CD4-positive, alpha-beta memory T cell (primary cell): ENCODE measurements around the gene C5. TPM values are rescaled to one million over a fixed set of nuclear protein-coding genes. Genes with fewer than 3 reads are reported as not detected.

ENCODE experiments used
- CTCF ChIA-PET: fragments of 350-600 bp; sonication (Branson Sonifier 250); formaldehyde crosslinking; loops from one replicate; lab custom pipeline; 2021; ENCODE audit warnings: inconsistent platforms; ENCODE audit not compliant: partially characterized antibody; lab: Charles Lee
- POLR2A ChIA-PET: fragments of 350-600 bp; sonication (Branson Sonifier 250); formaldehyde crosslinking; loops from one replicate; lab custom pipeline; 2021; ENCODE audit not compliant: partially characterized antibody; lab: Charles Lee
- DNase-seq, 5 donors: peaks; one replicate each; pipeline versions ENCODE4 v3.0.0 to v3.0.0-alpha.2; 2020 to 2022; ENCODE audit warnings: mixed read lengths in 1 of 5
- H3K27ac ChIP-seq: one replicate; pipeline ENCODE4 v1.7.0; 2013; ENCODE audit warnings: low read depth, low read length
- H3K27me3 ChIP-seq: 2 replicates; pipeline ENCODE4 v1.7.0; 2013; ENCODE audit warnings: mild to moderate bottlenecking, low read length, moderate library complexity; ENCODE audit not compliant: insufficient read depth
- H3K36me3 ChIP-seq: 2 replicates; pipeline ENCODE4 v1.7.0; 2013; ENCODE audit warnings: mild to moderate bottlenecking, low read length, moderate library complexity; ENCODE audit not compliant: insufficient read depth
- H3K4me1 ChIP-seq: 2 replicates; pipeline ENCODE4 v1.7.0; 2013; ENCODE audit warnings: mild to moderate bottlenecking, low read length, moderate library complexity; ENCODE audit not compliant: insufficient read depth
- H3K4me3 ChIP-seq, 2 donors: one replicate each; pipeline ENCODE4 v1.7.0; 2013; ENCODE audit warnings: low read length in 2 of 2, mild to moderate bottlenecking in 1 of 2
- H3K9me3 ChIP-seq, 2 donors: one replicate each; pipeline ENCODE4 v1.7.0; 2013; ENCODE audit warnings: low read length in 2 of 2, control low read depth in 1 of 2; ENCODE audit not compliant: control insufficient read depth in 1 of 2
- H3K27ac Mint-ChIP-seq, 7 donors: one replicate each; pipeline ENCODE4 v1.8.0; 2020 to 2021; ENCODE audit warnings: mixed read lengths in 7 of 7, mild to moderate bottlenecking in 6 of 7, inconsistent platforms in 3 of 7, moderate library complexity in 3 of 7
- H3K27me3 Mint-ChIP-seq, 2 donors: one replicate each; pipeline ENCODE4 v1.8.0; 2020 to 2021; ENCODE audit warnings: mixed read lengths in 2 of 2
- H3K36me3 Mint-ChIP-seq, 2 donors: one replicate each; pipeline ENCODE4 v1.8.0; 2020 to 2021; ENCODE audit warnings: mixed read lengths in 2 of 2, inconsistent platforms in 1 of 2, mild to moderate bottlenecking in 1 of 2
- H3K4me1 Mint-ChIP-seq, 4 donors: one replicate each; pipeline ENCODE4 v1.8.0; 2020 to 2021; ENCODE audit warnings: mixed read lengths in 4 of 4, mild to moderate bottlenecking in 1 of 4
- H3K4me3 Mint-ChIP-seq, 8 donors: one replicate each; pipeline ENCODE4 v1.8.0; 2020 to 2021; ENCODE audit warnings: mixed read lengths in 8 of 8, mild to moderate bottlenecking in 7 of 8, moderate library complexity in 6 of 8, inconsistent platforms in 3 of 8
- H3K9me3 Mint-ChIP-seq, 8 donors: one replicate each; pipeline ENCODE4 v1.8.0; 2020 to 2021; ENCODE audit warnings: mixed read lengths in 8 of 8, mild to moderate bottlenecking in 5 of 8, inconsistent platforms in 3 of 8, moderate library complexity in 1 of 8
- intact Hi-C: fragments of 100-400 bp; cut with micrococcal nuclease; formaldehyde crosslinking; loops from one replicate; pipeline ENCODE4 v1.15.1; 2023
- polyA plus RNA-seq, 2 donors: library from polyadenylated mRNA; unstranded; fragments of 300-500 nt; fragmentation: Illumina TruSeq; gene quantifications; one replicate each; pipeline ENCODE4 v1.2.3, GENCODE V29; 2021
- total RNA-seq, 2 experiments: library from RNA; stranded (reverse); gene quantifications; one replicate each; pipeline ENCODE4 v1.2.3, GENCODE V29; 2021

The C5 gene
- total and polyA plus RNA-seq, 4 experiments from 2014 or later = 0.28 to 3.2 (median 1.3) TPM

DNA sequence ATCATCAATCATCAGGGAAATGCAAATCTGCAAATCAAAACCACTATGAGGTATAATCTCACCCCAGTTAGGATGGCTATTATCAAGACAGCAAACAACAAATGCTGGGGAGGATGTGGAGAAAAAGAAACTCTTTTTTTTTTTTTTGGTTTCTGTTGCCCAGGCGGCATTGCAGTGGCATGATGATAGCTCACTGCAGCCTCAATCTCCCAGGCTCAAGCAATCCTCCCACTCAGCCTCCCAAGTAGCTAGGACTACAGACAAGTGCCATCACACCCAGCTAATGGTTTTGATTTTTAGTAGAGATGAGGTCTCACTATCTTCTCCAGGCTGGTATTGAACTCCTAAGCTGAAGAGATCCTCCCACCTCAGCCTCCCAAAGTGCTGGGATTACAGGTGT is 19.3 kb upstream of the C5 start:
- Histone ChIP-seq H3K36me3 (no peaks in the 10 kb centered on the region), H3K27me3 (no peaks in the 10 kb centered on the region), H3K27ac (no peak overlapping the region), H3K9me3 (no peaks in the 10 kb centered on the region), H3K4me3 (no peak overlapping the region), H3K4me1 (peaks cover 28% of the 10 kb centered on the region)
- Mint-ChIP-seq H3K27ac (peak overlapping the region in 4 of 7 donors; percentile 13 to 59 (median 29)), H3K27me3 (no peaks in the 10 kb centered on the region), H3K4me3 (no peak overlapping the region), H3K9me3 (peaks cover 0 to 5% (median 0%) of the 10 kb centered on the region in 8 donors), H3K36me3 (peaks cover 5 to 9% of the 10 kb centered on the region in 2 donors), H3K4me1 (peaks cover 20 to 35% (median 27%) of the 10 kb centered on the region in 4 donors)
- ChIA-PET CTCF (interaction anchor here (0.6 to 10.7 kb wide), 5 partner anchors 8 to 324 kb away, joined by 3 to 106 read pairs (median 22); no protein-coding TSS in a partner anchor), POLR2A (interaction anchor here (0.9 kb wide), 1 partner anchor 52 kb away, joined by 3 read pairs; no protein-coding TSS in a partner anchor)
- no peak for DNase-seq
- intact Hi-C loops = no loop called here

GRCh38 chr9:121067640-121068039 is 17.6 kb upstream of the C5 start:
- Histone ChIP-seq H3K4me1 (peaks cover 23% of the 10 kb centered on the region), H3K9me3 (no peaks in the 10 kb centered on the region), H3K27ac (no peak overlapping the region), H3K36me3 (no peaks in the 10 kb centered on the region), H3K27me3 (no peaks in the 10 kb centered on the region), H3K4me3 (no peak overlapping the region)
- ChIA-PET POLR2A (no interaction called here), CTCF (interaction anchor here (1.2 to 10.7 kb wide), 4 partner anchors 7 to 312 kb away, joined by 3 to 106 read pairs (median 4); no protein-coding TSS in a partner anchor)
- peaks cover 15 to 28% (median 22%) of the 10 kb centered on the region in 4 donors for H3K4me1 Mint-ChIP-seq
- no peak for DNase-seq
- peaks cover 0 to 5% (median 0%) of the 10 kb centered on the region in 8 donors for H3K9me3 Mint-ChIP-seq
- no peak overlapping the region for H3K4me3 Mint-ChIP-seq
- intact Hi-C loops = no loop called here
- H3K27me3 Mint-ChIP-seq = no peaks in the 10 kb centered on the region
- peaks cover 5 to 6% of the 10 kb centered on the region in 2 donors for H3K36me3 Mint-ChIP-seq
- H3K27ac Mint-ChIP-seq = no peak overlapping the region

GRCh38 chr9:121066850-121067249 is 16.8 kb upstream of the C5 start:
- DNase-seq = no peak
- Histone ChIP-seq H3K9me3 (no peaks in the 10 kb centered on the region), H3K27ac (no peak overlapping the region), H3K4me3 (no peak overlapping the region), H3K4me1 (peaks cover 27% of the 10 kb centered on the region), H3K27me3 (no peaks in the 10 kb centered on the region), H3K36me3 (no peaks in the 10 kb centered on the region)
- H3K4me3 Mint-ChIP-seq = no peak overlapping the region
- H3K4me1 Mint-ChIP-seq = peaks cover 18 to 28% (median 24%) of the 10 kb centered on the region in 4 donors
- peaks cover 0 to 5% (median 0%) of the 10 kb centered on the region in 8 donors for H3K9me3 Mint-ChIP-seq
- intact Hi-C loops = no loop called here
- no peak overlapping the region for H3K27ac Mint-ChIP-seq
- POLR2A ChIA-PET = interaction anchor here (0.7 kb wide), 1 partner anchor 16 kb away, joined by 4 read pairs; no protein-coding TSS in a partner anchor
- CTCF ChIA-PET = interaction anchor here (0.7 to 9.4 kb wide), 3 partner anchors 36 to 310 kb away, joined by 3 to 211 read pairs (median 4); no protein-coding TSS in a partner anchor
- H3K27me3 Mint-ChIP-seq = no peaks in the 10 kb centered on the region
- peaks cover 2 to 5% of the 10 kb centered on the region in 2 donors for H3K36me3 Mint-ChIP-seq

DNA sequence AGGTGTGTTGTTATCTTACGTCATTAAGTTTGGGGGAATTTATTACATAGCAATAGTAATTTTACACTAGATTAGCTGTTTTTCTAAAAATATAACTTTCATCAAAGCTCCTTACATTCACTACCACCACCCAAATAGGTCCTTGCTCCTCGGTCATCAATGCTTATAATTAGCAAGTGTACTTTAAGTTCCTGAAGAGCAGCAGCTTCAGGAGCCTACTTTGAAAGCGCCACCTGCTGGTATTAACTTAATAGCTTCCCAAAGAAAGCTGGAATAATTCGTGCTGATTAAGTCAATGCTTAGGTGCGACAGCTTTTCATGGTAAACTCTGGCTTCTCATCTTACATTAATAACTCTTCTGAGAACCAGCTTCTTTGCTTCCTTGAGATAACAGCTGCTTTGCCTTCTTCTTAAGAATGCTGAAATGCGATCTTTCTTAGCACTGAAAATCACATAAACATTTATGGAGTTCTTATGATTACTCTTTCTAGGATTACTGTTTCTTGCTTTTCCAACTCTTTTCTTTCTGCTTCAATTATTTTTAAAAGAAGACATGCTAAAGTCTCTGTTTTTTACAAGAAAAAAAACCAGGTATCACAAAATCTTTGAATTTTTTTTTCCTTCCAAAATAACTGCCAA is 10.0 kb upstream of the C5 start:
- H3K4me1 Mint-ChIP-seq = peaks cover 16 to 18% (median 17%) of the 10 kb centered on the region in 4 donors
- H3K9me3 Mint-ChIP-seq = peaks cover 0 to 13% (median 2%) of the 10 kb centered on the region in 8 donors
- intact Hi-C loops = loop anchor here (1.0 to 5.0 kb wide), 4 partner anchors 79 to 304 kb away; partner anchors contain the start of gene PHF19
- ChIA-PET POLR2A (interaction anchor here (1.0 to 1.6 kb wide), 7 partner anchors 12 to 304 kb away, joined by 3 to 8 read pairs (median 3); partner anchors contain the start of gene FBXW2), CTCF (interaction anchor here (0.7 to 9.4 kb wide), 58 partner anchors 8 to 548 kb away, joined by 3 to 211 read pairs (median 5); partner anchors contain the start of genes C5, CNTRL, FBXW2 and PSMD5)
- H3K36me3 ChIP-seq = no peaks in the 10 kb centered on the region
- H3K4me1 ChIP-seq = peaks cover 27% of the 10 kb centered on the region
- H3K27me3 Mint-ChIP-seq = no peaks in the 10 kb centered on the region
- H3K4me3 Mint-ChIP-seq = no peak overlapping the region
- DNase-seq = peak in 4 of 5 donors; percentile 48 to 57 (median 50)
- H3K36me3 Mint-ChIP-seq = peaks cover 0 to 3% of the 10 kb centered on the region in 2 donors
- peak overlapping the region in 1 of 7 donors; percentile 20 for H3K27ac Mint-ChIP-seq
- no peaks in the 10 kb centered on the region for H3K27me3 ChIP-seq
- H3K27ac ChIP-seq = no peak overlapping the region
- H3K4me3 ChIP-seq = no peak overlapping the region
- no peaks in the 10 kb centered on the region for H3K9me3 ChIP-seq

- intact Hi-C loops = no loop called here
- Mint-ChIP-seq H3K4me1 (peaks cover 16 to 18% (median 17%) of the 10 kb centered on the region in 4 donors), H3K36me3 (peaks cover 0 to 3% of the 10 kb centered on the region in 2 donors), H3K9me3 (peaks cover 0 to 13% (median 2%) of the 10 kb centered on the region in 8 donors), H3K27ac (no peak overlapping the region), H3K4me3 (no peak overlapping the region), H3K27me3 (no peaks in the 10 kb centered on the region)
- no peaks in the 10 kb centered on the region for H3K27me3 ChIP-seq
- ChIA-PET POLR2A (interaction anchor here (0.6 to 1.5 kb wide), 7 partner anchors 13 to 304 kb away, joined by 3 to 8 read pairs (median 3); no protein-coding TSS in a partner anchor), CTCF (interaction anchor here (0.8 to 9.4 kb wide), 50 partner anchors 8 to 548 kb away, joined by 3 to 211 read pairs (median 6); partner anchors contain the start of genes C5, CNTRL, FBXW2 and PSMD5)
- H3K9me3 ChIP-seq = no peaks in the 10 kb centered on the region
- H3K27ac ChIP-seq = no peak overlapping the region
- H3K36me3 ChIP-seq = no peaks in the 10 kb centered on the region
- no peak overlapping the region for H3K4me3 ChIP-seq
- no peak for DNase-seq
- peaks cover 27% of the 10 kb centered on the region for H3K4me1 ChIP-seq
Observed at GRCh38 chr9:121059513-121059912, 9.4 kb upstream of the C5 start.

- peaks cover 10 to 12% (median 11%) of the 10 kb centered on the region in 4 donors for H3K4me1 Mint-ChIP-seq
- Histone ChIP-seq H3K27me3 (no peaks in the 10 kb centered on the region), H3K36me3 (no peaks in the 10 kb centered on the region), H3K27ac (no peak overlapping the region), H3K4me1 (peaks cover 17% of the 10 kb centered on the region), H3K9me3 (no peaks in the 10 kb centered on the region), H3K4me3 (no peak overlapping the region)
- H3K27ac Mint-ChIP-seq = no peak overlapping the region
- H3K27me3 Mint-ChIP-seq = no peaks in the 10 kb centered on the region
- DNase-seq = no peak
- H3K4me3 Mint-ChIP-seq = no peak overlapping the region
- H3K9me3 Mint-ChIP-seq = peaks cover 0 to 13% (median 2%) of the 10 kb centered on the region in 8 donors
- POLR2A ChIA-PET = no interaction called here
- peaks cover 0 to 3% of the 10 kb centered on the region in 2 donors for H3K36me3 Mint-ChIP-seq
- CTCF ChIA-PET = interaction anchor here (1.5 to 9.4 kb wide), 2 partner anchors 211 to 301 kb away, joined by 3 to 211 read pairs; no protein-coding TSS in a partner anchor
- intact Hi-C loops = no loop called here
Observed at GRCh38 chr9:121057821-121058220, 7.7 kb upstream of the C5 start.
